HG02943 (cell line): Measurements from ENCODE around the gene ZDHHC17.

ENCODE experiments used
- ATAC-seq: cut with Tn5 transposase; IDR thresholded peaks from one replicate; pipeline ENCODE4 v1.9.1; 2021; ENCODE audit warnings: mild to moderate bottlenecking, low read depth, moderate library complexity; ENCODE audit not compliant: unreplicated experiment

ZDHHC17 gene

GRCh38 chr12:76811976-76812375 lies 48.1 kb downstream of the ZDHHC17 start:
- ATAC-seq, result no peak

GRCh38 chr12:76813265-76813664 lies 49.4 kb downstream of the ZDHHC17 start:
- no peak for ATAC-seq

- ATAC-seq, result no peak
Measured at GRCh38 chr12:76813972-76814371, 50.1 kb downstream of the ZDHHC17 start.

GRCh38 chr12:76820888-76821482 lies 57.1 kb downstream of the ZDHHC17 start:
- ATAC-seq, result no peak

- no peak for ATAC-seq
Measured at GRCh38 chr12:76830436-76830835, 66.5 kb downstream of the ZDHHC17 start.

- no peak for ATAC-seq
Measured at GRCh38 chr12:76836633-76837032, 72.7 kb downstream of the ZDHHC17 start.

GRCh38 chr12:76847260-76847659 lies 83.3 kb downstream of the ZDHHC17 start:
- ATAC-seq, result no peak

- no peak for ATAC-seq
Measured at GRCh38 chr12:76848132-76848531, 84.2 kb downstream of the ZDHHC17 start.

- no peak for ATAC-seq
Measured at GRCh38 chr12:76852106-76852505, 88.2 kb downstream of the ZDHHC17 start.

- no peak for ATAC-seq
Measured at GRCh38 chr12:76855271-76855670, 91.4 kb downstream of the ZDHHC17 start.

GRCh38 chr12:76856018-76856644 lies 92.2 kb downstream of the ZDHHC17 start:
- no peak for ATAC-seq

GRCh38 chr12:76859611-76860010 lies 95.7 kb downstream of the ZDHHC17 start:
- ATAC-seq, result no peak

GRCh38 chr12:76860256-76860655 lies 96.3 kb downstream of the ZDHHC17 start:
- ATAC-seq, result no peak

GRCh38 chr12:76863005-76863670 lies 99.2 kb downstream of the ZDHHC17 start:
- no peak for ATAC-seq

GRCh38 chr12:76863837-76864236 lies 99.9 kb downstream of the ZDHHC17 start:
- no peak for ATAC-seq

- peak; percentile 69 for ATAC-seq
Measured at GRCh38 chr12:76864791-76865400, 101.0 kb downstream of the ZDHHC17 start.

GRCh38 chr12:76866151-76866567 lies 102.2 kb downstream of the ZDHHC17 start:
- no peak for ATAC-seq

- ATAC-seq, result peak; percentile 61
Measured at GRCh38 chr12:76866726-76867125, 102.8 kb downstream of the ZDHHC17 start.

- no peak for ATAC-seq
Measured at GRCh38 chr12:76871082-76871481, 107.2 kb downstream of the ZDHHC17 start.

- ATAC-seq, result no peak
Measured at GRCh38 chr12:76871742-76872141, 107.8 kb downstream of the ZDHHC17 start.

GRCh38 chr12:76872415-76872814 lies 108.5 kb downstream of the ZDHHC17 start:
- no peak for ATAC-seq
